GM19023 (cell line): ENCODE data around the gene DACT3.
"Not testable (repeated sequence)": the region's sequence is repeated elsewhere in the genome, so short reads cannot be mapped to it uniquely, and the experiment has no call there.

ENCODE experiments used
- ATAC-seq: cut with Tn5 transposase; IDR thresholded peaks from one replicate; pipeline ENCODE4 v1.9.1; 2021; ENCODE audit warnings: mild to moderate bottlenecking, moderate library complexity; ENCODE audit not compliant: unreplicated experiment

Gene DACT3

GRCh38 chr19:46635920-46636761, 24.8 kb downstream of the DACT3 start, which contains the start of gene GNG8:
GNG8 (minus strand) TSS chr19:46636202; CDS start chr19:46634682, 1,520 bp downstream.
- ATAC-seq = no peak

GRCh38 chr19:46634656-46635218, 26.2 kb downstream of the DACT3 start:
- ATAC-seq = no peak

- no peak for ATAC-seq
These were observed 26.8 kb downstream of the DACT3 start for GRCh38 chr19:46634045-46634655.

- no peak for ATAC-seq
These were observed 27.9 kb downstream of the DACT3 start for GRCh38 chr19:46633130-46633529.

- ATAC-seq = no peak
These were observed 29.5 kb downstream of the DACT3 start for GRCh38 chr19:46631481-46631880.

GRCh38 chr19:46630586-46631205, 30.3 kb downstream of the DACT3 start:
- no peak for ATAC-seq

- ATAC-seq = no peak
These were observed 31.4 kb downstream of the DACT3 start for GRCh38 chr19:46629546-46630025.

- not testable (repeated sequence) for ATAC-seq
These were observed 32.0 kb downstream of the DACT3 start for GRCh38 chr19:46628970-46629369.

GRCh38 chr19:46626446-46626845, 34.5 kb downstream of the DACT3 start:
- no peak for ATAC-seq

GRCh38 chr19:46625731-46626130, 35.3 kb downstream of the DACT3 start:
- ATAC-seq = no peak

GRCh38 chr19:46624958-46625661, 35.9 kb downstream of the DACT3 start, which contains the start of gene PTGIR:
PTGIR (minus strand) TSS chr19:46625089; CDS start chr19:46624225, 864 bp downstream.
- no peak for ATAC-seq

- no peak for ATAC-seq
These were observed 37.0 kb downstream of the DACT3 start for GRCh38 chr19:46623915-46624502.

GRCh38 chr19:46622118-46622446, 38.9 kb downstream of the DACT3 start:
- no peak for ATAC-seq

- no peak for ATAC-seq
These were observed 39.5 kb downstream of the DACT3 start for GRCh38 chr19:46621191-46622117.

- ATAC-seq = no peak
These were observed 40.3 kb downstream of the DACT3 start for GRCh38 chr19:46620716-46621115.

GRCh38 chr19:46620267-46620666, 40.7 kb downstream of the DACT3 start:
- no peak for ATAC-seq

GRCh38 chr19:46618670-46619231, 42.2 kb downstream of the DACT3 start:
- no peak for ATAC-seq

- ATAC-seq = no peak
These were observed 43.4 kb downstream of the DACT3 start for GRCh38 chr19:46617601-46618000.
